NCI-H128 (cell line): ENCODE measurements around the gene SPDYE4.
"Not testable (repeated sequence)": the region's sequence is repeated elsewhere in the genome, so short reads cannot be mapped to it uniquely, and the experiment has no call there.

Source experiments
- DNase-seq: peaks from one replicate; lab custom pipeline; 2025; ENCODE audit not compliant: unreplicated experiment; lab: John Stamatoyannopoulos, UW

SPDYE4 gene

GRCh38 chr17:8758137-8758596 lies at the start of gene SPDYE4:
TSS of gene SPDYE4 (minus strand) at chr17:8758546. CDS start at chr17:8758382, 164 bp downstream.
- DNase-seq: no peak

- DNase-seq: no peak
These were observed 48.7 kb upstream of the SPDYE4 start for GRCh38 chr17:8806926-8807550.

- no peak for DNase-seq
These were observed 48.0 kb upstream of the SPDYE4 start for GRCh38 chr17:8806253-8806925.

GRCh38 chr17:8805396-8805795 lies 47.0 kb upstream of the SPDYE4 start:
- not testable (repeated sequence) for DNase-seq

- no peak for DNase-seq
These were observed 45.4 kb upstream of the SPDYE4 start for GRCh38 chr17:8803531-8804420.

- DNase-seq: no peak
These were observed 42.9 kb upstream of the SPDYE4 start for GRCh38 chr17:8801135-8801840.

GRCh38 chr17:8800656-8801055 lies 42.3 kb upstream of the SPDYE4 start:
- no peak for DNase-seq

- DNase-seq: no peak
These were observed 41.3 kb upstream of the SPDYE4 start for GRCh38 chr17:8799570-8800212.

GRCh38 chr17:8798846-8799569 lies 40.7 kb upstream of the SPDYE4 start, which contains the start of gene MFSD6L:
TSS of gene MFSD6L (minus strand) at chr17:8799365. CDS start at chr17:8799120, 245 bp downstream.
- DNase-seq: no peak

- no peak for DNase-seq
These were observed 40.0 kb upstream of the SPDYE4 start for GRCh38 chr17:8798176-8798845.

GRCh38 chr17:8797621-8798175 lies 39.4 kb upstream of the SPDYE4 start:
- no peak for DNase-seq

GRCh38 chr17:8794636-8795035 lies 36.3 kb upstream of the SPDYE4 start:
- no peak for DNase-seq

GRCh38 chr17:8793649-8794048 lies 35.3 kb upstream of the SPDYE4 start:
- DNase-seq: no peak

GRCh38 chr17:8792646-8793045 lies 34.3 kb upstream of the SPDYE4 start:
- DNase-seq: no peak

GRCh38 chr17:8791910-8792270 lies 33.5 kb upstream of the SPDYE4 start:
- DNase-seq: no peak

- no peak for DNase-seq
These were observed 33.0 kb upstream of the SPDYE4 start for GRCh38 chr17:8791248-8791909.

GRCh38 chr17:8789743-8790142 lies 31.4 kb upstream of the SPDYE4 start:
- DNase-seq: no peak

- no peak for DNase-seq
These were observed 30.7 kb upstream of the SPDYE4 start for GRCh38 chr17:8788998-8789397.
